Measurements from ENCODE around the gene EGFR.

EGFR gene

DNA sequence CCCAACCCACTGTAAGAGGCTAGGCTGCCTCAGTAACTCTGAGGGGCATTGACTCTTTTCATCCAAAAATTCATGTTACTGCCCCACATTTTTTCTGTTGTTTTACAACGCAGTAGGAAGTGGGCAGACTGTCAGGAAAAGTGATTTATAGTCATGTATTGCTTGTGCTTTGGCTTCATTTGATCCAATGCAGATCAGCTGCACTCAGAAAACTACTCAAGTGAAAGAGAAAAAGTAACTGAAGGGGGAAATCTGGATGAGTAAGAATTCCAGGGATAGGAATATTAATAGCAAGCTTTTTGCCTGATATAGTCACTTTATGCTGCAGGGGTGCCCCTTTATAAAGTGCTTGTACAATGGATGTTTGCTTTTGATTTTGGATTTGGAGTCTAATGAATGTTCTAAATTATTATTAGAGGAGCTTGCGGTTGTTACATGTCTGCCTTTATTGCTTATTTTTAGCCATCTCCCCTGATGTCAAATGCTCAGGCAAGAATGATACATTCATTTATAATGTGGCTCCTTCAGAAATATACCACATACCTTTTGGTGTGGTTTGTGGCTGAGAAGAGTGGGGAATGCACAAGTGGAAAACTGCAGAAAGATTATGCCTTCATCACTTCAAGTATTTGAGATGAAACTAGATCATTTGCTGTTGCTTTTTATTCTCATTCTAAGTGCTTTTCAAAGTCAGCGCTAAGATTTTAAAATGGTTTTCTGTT is 86.1 kb downstream of the EGFR start:
- ATAC-seq = no peak

GRCh38 chr7:55105952-55106351 is 87.1 kb downstream of the EGFR start:
- no peak for ATAC-seq

DNA sequence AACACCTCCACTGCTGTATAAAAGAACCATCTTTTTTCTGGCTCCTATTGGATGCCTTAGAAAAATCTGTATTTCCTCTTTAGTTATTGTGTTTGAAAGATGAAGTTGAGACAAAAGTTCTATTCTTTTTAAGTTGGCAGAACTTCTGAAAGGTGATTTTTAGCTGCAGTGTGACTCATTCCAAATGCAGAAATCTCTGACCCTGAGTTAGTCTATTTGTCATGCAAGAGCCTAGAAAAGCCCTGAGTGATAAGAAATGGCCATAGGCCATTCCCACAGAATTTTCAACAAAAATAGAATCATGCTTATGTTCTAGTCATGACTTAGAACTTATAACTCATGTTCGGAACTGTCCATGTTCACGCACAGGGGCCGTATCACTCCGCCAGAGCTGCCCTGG is 89.1 kb downstream of the EGFR start:
- ATAC-seq = no peak

GRCh38 chr7:55108401-55108800 is 89.6 kb downstream of the EGFR start:
- ATAC-seq = no peak

DNA sequence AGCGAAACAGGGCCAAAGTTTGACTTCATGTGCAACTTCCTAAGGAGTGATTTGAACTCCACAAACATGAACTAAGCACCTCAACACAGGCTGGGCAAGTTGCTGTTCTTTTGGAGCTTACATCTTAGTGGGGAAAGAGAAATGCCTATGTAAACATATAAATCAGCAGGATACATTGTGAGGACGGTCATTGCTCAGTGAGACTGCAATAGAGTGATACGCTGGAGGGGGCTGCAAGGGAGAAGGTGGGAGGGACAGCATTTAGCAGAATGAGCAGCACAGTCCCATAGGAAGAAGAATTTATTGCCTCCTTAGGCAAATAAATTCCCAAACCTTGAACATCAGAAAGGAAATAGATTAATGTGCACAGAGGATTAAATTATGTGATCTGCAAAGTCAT is 90.0 kb downstream of the EGFR start:
- no peak for ATAC-seq

DNA sequence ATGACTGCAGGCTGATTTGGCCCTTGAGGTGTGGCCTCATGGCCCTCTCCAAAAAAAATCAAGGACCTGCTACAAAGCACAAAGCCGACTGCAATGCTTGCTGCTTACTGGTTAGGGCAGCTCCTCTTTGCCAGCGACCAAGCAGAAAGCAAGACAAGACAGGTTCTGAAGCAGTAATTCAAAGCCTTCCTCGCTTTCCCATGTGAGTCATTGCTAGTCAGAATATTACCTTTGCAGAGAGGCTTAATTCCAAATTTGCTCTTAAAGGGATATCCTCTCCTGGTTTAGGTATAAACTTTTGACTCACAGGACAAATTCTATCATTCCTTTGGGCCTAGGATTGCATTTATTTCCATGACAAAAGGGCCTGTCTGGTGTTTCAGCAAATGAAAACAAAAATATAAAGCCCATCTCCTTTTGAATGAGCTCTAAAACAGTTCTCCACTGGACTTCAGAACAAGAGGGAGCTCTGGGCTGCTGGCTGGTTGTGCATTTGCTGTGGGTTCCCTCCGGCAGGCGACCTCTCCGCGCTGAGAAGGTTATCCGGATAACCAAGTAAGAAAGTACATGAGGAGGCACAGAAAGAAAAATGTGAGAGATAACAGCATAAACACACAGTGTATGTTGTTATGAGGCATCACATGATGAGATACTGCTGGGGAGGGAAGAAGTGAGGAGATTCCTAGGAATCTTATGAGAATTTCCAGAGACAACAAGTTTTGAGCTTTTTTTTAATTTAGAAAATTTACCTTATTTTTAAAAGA is 90.8 kb downstream of the EGFR start:
- ATAC-seq = no peak

- no peak for ATAC-seq
Observed at GRCh38 chr7:55110282-55110992, 91.6 kb downstream of the EGFR start.

- no peak for ATAC-seq
Observed at GRCh38 chr7:55110993-55111361, 92.2 kb downstream of the EGFR start.

GRCh38 chr7:55112056-55112455 is 93.2 kb downstream of the EGFR start:
- no peak for ATAC-seq

- ATAC-seq = no peak
Observed at GRCh38 chr7:55113760-55114540, 95.1 kb downstream of the EGFR start.

DNA sequence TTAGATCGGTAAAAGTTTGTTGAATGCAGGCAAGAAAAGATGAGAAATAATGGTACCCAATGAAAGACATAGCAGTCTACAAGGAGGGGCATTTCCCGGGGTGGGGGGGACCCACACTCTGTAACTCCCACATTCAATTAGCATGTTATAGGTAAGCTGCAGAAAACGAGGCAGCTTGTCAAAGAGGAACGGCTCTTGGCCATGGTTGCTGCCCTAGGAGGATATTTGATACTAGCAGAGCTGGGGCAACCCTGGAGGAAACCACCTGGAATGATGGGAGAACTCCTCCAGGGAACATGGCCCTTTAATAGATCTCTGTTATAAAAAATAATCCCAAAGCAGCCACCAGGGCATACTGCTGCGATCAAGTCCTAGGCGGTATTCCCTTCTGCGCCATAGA is 98.5 kb downstream of the EGFR start:
- ATAC-seq = no peak

- ATAC-seq = no peak
Observed at GRCh38 chr7:55118426-55118825, 99.6 kb downstream of the EGFR start.

GRCh38 chr7:55119571-55119970 is 100.8 kb downstream of the EGFR start:
- no peak for ATAC-seq

DNA sequence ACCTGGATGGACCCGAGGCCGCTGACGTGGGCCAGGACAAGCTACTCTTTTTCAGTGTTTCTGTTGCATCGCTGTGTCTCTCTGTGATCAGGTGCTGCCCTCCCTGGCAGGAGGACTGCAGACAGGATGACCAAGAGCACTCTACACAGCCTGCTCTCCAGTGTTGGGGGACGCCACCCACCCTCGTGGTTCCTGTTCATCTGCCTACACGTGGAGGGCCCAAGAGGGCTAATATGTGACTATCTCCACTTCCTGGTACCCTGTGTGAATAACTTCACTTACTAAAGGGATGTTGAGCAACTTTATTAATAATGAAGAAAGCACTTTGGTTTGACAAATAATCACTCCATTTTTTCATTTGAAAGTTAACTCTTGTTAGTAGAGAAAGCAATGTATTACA is 101.3 kb downstream of the EGFR start:
- peak in 1 of 2 donors; percentile 8 for ATAC-seq

- no peak for ATAC-seq
Observed at GRCh38 chr7:55120501-55121198, 101.8 kb downstream of the EGFR start.

DNA sequence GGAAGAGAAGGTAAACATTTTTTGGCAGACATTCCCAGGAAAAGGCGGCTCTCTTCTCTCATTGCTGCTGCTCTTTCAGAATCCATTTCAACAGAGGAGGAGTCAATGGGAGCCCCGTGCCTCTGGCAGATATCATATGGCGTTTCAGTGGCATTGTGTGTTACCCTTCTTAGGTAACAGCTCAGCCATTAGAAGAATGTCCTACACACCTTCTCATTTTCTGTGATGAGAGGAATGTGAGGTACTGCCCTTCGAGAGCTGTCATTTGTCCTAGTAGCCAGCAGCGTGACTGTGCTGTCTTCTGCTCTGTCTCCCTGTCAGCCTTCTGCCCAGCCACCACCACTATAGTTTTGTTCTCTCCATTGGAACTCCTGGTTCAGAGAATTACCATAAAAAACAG is 102.4 kb downstream of the EGFR start:
- ATAC-seq = no peak

DNA sequence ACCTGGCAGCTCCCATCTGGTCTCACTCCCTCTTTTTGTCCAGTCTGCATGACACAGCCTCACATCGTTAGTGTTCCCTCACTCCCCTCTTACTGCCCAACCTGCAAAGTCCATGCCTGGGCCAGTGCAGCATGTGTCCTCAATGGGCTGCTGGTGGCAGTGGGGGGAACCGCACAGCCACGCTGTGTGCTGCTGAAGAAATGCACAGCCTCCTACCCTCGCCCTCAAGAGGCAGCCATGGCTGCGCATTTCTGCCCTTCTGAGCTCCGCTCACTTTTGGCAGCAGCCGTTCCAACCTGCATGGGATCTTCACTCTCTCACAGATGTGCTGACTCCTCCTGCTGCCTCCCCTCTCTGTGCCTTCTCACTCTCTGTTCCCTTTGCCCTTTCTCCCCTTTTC is 103.4 kb downstream of the EGFR start:
- ATAC-seq = no peak

DNA sequence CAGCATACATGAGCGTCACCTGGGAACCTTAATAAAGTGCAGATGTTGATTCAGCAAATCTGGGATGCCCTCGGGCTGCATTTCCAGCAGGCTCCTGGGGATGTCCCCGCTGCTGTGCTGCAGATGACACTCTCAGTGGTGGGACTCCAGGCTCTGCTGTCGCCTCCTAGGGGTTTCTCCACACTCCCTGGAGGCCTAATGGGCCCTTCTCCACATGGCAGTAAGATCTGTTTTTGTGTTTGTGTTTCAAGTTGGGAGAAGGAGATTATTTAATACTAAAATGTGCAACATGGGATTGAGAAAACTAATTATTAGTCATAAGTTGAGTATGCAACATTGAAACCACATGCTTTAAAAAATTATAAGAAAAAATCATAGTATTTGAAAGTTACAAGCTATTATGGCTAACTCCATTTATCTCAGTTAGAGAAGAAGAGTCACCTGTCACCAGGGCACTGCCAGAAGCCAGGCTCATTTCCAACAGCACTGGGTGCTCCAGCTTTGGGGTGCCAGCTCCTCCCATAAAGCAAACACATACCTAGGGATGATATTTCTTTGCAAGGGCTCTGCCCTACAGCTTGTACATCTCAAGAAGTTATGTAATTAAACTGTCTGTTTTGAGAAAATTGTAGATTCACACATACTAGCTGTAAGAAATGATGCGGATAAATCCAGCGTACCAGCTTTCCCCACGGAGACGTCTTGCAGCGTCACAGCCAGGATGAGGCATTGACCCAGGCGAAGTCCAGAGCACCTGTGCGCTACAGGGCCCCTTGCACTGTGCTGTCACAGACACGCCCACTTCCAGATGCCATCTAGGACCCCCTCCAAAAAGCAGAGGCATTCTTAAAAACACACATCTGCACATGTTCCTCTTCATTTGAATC is 106.4 kb downstream of the EGFR start:
- no peak for ATAC-seq

GRCh38 chr7:55127135-55127551 is 108.3 kb downstream of the EGFR start:
- ATAC-seq = no peak

DNA sequence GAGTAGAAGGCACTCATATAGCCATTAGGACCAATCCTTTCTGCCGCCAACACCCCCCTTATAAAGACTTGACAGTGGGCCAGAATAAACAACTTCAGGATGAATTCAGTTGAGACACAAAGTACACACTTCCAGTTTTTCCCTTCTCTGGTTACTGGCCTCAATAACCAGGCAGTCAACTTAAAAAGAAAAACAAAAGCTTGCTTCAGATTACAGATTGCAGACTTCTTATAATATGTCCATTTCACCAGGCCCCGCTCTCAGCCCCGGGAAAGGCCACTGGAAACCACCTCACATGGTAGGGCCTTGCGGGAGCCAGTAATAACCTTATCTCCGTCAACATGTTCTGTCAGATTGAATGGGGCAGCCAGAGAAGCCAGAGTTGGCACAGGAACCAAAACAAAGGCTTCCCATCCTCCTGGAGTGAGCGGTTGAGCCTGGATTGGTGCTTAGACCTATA is 108.8 kb downstream of the EGFR start:
- no peak for ATAC-seq

GRCh38 chr7:55128693-55129394 is 110.0 kb downstream of the EGFR start:
- no peak for ATAC-seq

Data from activated CD4-positive, CD25-positive, alpha-beta regulatory T cell treated with anti-CD3 and anti-CD28 coated beads, Interleukin-2, amount 50 U/mL, for 24 hours (primary cell).